HFF-Myc (cell line): ENCODE measurements around the gene DLX3.

Experiments used
- DNase-seq: peaks from one replicate; pipeline ENCODE4 v3.0.0-alpha.2; 2011; ENCODE audit warnings: low read depth; ENCODE audit errors: extremely low read depth
- H3K4me3 ChIP-seq: replicated peaks from 2 replicates; pipeline ENCODE4 v1.5.1; 2011; ENCODE audit warnings: low read depth, mild to moderate bottlenecking, control low read depth, low read length
- TF ChIP-seq, protein P1 (sequence below): IDR thresholded peaks from 2 replicates; pipeline ENCODE4 v1.5.1; 2012; ENCODE audit warnings: mild to moderate bottlenecking, low read depth, low read length, control low read depth; ENCODE audit errors: missing control alignments

Gene DLX3

DNA sequence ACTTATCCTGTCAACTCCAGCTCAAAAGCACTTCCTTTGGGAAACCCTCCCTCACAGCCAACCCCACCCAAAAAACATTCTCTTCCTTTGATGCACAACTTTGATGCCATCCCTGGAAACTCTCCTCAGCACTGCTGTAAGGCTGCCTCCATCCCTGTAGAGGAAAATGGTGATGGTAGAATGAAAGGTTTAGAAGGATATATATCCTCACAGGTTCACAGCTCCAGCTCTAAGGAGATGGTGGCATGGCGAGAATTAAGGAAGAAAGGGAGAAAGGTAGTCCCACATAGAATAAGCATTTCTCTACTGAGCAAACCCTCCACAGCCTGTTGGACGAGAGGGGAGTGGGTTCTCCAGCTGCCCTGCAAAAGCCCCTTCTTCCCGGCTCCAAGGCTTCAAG, 28.3 kb downstream of the DLX3 start:
- DNase-seq = no peak
- H3K4me3 ChIP-seq = no peak overlapping the region
- TF ChIP-seq, protein P1, sequence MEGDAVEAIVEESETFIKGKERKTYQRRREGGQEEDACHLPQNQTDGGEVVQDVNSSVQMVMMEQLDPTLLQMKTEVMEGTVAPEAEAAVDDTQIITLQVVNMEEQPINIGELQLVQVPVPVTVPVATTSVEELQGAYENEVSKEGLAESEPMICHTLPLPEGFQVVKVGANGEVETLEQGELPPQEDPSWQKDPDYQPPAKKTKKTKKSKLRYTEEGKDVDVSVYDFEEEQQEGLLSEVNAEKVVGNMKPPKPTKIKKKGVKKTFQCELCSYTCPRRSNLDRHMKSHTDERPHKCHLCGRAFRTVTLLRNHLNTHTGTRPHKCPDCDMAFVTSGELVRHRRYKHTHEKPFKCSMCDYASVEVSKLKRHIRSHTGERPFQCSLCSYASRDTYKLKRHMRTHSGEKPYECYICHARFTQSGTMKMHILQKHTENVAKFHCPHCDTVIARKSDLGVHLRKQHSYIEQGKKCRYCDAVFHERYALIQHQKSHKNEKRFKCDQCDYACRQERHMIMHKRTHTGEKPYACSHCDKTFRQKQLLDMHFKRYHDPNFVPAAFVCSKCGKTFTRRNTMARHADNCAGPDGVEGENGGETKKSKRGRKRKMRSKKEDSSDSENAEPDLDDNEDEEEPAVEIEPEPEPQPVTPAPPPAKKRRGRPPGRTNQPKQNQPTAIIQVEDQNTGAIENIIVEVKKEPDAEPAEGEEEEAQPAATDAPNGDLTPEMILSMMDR = no peak

GRCh38 chr17:49965524-49965909, 29.5 kb downstream of the DLX3 start:
- TF ChIP-seq, protein P1 = no peak
- no peak for DNase-seq
- H3K4me3 ChIP-seq = no peak overlapping the region

DNA sequence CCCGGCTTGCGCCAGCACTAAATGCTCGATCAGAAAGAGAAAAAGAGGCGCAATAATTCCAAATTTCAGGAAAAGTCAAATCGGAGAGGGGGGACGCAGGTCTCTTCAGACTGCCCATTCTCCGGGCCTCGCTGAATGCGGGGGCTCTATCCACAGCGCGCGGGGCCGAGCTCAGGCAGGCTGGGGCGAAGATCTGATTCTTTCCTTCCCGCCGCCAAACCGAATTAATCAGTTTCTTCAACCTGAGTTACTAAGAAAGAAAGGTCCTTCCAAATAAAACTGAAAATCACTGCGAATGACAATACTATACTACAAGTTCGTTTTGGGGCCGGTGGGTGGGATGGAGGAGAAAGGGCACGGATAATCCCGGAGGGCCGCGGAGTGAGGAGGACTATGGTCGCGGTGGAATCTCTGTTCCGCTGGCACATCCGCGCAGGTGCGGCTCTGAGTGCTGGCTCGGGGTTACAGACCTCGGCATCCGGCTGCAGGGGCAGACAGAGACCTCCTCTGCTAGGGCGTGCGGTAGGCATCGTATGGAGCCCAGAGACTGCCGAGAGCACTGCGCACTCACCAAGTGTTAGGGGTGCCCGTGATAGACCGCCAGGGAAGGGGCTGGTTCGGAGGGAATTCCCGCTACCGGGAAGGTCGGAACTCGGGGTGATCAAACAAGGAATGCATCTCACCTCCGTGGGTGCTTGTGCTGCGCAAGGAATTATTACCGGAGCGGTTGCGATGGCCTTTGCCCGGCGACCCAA, 30.1 kb downstream of the DLX3 start:
- TF ChIP-seq, protein P1 = no peak
- H3K4me3 ChIP-seq = no peak overlapping the region
- DNase-seq = no peak

DNA sequence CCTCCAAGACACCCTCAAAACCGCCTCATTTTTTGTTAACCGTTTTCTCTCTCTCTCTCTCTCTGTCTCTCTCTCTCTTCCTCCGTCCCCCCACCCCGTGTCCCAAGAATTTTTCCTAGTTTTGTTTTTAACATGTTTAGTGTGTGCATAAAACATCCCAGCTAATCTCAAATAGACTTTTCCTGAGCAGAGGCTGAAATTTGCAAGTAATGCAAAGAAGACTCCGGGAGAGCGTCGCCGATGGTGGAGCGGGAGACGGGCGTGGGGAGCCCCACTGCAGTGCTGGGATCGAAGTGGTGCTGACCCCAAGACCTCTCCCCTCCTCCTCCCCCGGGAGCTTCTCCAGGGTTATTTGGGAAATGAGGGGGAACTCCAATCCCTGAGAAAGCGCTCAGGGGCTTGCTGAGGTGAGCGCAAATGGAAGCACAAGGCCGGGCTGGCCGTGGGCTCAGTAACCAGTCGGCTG, 30.7 kb downstream of the DLX3 start:
- DNase-seq = no peak
- TF ChIP-seq, protein P1 = no peak
- no peak overlapping the region for H3K4me3 ChIP-seq

DNA sequence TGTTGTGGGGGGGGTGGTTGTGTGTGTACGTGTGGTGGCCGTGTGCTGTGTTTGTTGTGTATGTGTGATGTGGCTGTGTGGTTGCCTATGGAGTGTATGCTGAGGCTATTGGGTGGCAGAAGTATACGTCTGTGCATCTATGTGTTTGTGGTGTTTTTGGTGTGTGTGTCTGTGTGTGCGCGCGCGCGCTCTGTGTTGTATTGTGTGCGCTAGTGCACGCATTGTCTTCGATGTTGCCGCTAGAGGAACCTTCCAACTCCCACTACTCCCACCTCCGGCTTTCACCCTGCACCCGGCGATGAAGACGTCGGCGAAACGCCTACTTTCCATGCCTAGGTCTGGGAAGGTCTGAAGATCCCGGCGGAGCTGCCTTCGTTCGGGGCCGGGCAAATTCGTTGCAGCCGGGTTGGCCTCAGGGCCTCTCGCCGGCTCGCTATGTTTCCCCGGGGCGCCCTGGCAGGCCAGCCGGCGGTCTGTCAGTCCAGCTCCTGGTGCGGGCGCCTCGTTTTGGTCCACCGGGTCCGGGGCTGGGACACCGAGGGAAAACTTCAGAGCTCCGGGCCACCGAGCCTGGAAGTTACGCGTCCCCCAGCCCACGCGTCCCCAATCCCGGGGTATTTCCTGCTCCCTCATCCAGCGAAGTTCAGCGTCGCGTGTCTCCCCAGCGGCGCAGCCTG, 31.3 kb downstream of the DLX3 start:
- TF ChIP-seq, protein P1 = no peak
- DNase-seq = no peak
- no peak overlapping the region for H3K4me3 ChIP-seq

- TF ChIP-seq, protein P1 = no peak
- H3K4me3 ChIP-seq = no peak overlapping the region
- no peak for DNase-seq
Measured at GRCh38 chr17:49963309-49963625, 31.8 kb downstream of the DLX3 start.
